ENCODE data around the gene RPS6KA6.

- TF ChIP-seq CTCF (IDR thresholded peaks at IDR 0.05 in 4 of 5, conservative IDR thresholded peaks at IDR 0.05 in 1 of 5) (no peak), POLR2A (IDR thresholded peaks at IDR 0.05) (no peak)
Measured at GRCh38 chrX:84118769-84119168, 69.2 kb downstream of the RPS6KA6 start.

Data from gastrocnemius medialis (tissue), 4 donors.